Middle frontal gyrus (tissue), 1 donor: ENCODE results near the gene FRAS1.
"Not testable (repeated sequence)": the region's sequence is repeated elsewhere in the genome, so short reads cannot be mapped to it uniquely, and the experiment has no call there.

Source experiments
- DNase-seq: peaks from one replicate; pipeline ENCODE4 v3.0.0-alpha.2; 2015; ENCODE audit warnings: low spot score; ENCODE audit errors: extremely low spot score

Gene FRAS1, protein sequence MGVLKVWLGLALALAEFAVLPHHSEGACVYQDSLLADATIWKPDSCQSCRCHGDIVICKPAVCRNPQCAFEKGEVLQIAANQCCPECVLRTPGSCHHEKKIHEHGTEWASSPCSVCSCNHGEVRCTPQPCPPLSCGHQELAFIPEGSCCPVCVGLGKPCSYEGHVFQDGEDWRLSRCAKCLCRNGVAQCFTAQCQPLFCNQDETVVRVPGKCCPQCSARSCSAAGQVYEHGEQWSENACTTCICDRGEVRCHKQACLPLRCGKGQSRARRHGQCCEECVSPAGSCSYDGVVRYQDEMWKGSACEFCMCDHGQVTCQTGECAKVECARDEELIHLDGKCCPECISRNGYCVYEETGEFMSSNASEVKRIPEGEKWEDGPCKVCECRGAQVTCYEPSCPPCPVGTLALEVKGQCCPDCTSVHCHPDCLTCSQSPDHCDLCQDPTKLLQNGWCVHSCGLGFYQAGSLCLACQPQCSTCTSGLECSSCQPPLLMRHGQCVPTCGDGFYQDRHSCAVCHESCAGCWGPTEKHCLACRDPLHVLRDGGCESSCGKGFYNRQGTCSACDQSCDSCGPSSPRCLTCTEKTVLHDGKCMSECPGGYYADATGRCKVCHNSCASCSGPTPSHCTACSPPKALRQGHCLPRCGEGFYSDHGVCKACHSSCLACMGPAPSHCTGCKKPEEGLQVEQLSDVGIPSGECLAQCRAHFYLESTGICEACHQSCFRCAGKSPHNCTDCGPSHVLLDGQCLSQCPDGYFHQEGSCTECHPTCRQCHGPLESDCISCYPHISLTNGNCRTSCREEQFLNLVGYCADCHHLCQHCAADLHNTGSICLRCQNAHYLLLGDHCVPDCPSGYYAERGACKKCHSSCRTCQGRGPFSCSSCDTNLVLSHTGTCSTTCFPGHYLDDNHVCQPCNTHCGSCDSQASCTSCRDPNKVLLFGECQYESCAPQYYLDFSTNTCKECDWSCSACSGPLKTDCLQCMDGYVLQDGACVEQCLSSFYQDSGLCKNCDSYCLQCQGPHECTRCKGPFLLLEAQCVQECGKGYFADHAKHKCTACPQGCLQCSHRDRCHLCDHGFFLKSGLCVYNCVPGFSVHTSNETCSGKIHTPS (N-terminal part only)

DNA sequence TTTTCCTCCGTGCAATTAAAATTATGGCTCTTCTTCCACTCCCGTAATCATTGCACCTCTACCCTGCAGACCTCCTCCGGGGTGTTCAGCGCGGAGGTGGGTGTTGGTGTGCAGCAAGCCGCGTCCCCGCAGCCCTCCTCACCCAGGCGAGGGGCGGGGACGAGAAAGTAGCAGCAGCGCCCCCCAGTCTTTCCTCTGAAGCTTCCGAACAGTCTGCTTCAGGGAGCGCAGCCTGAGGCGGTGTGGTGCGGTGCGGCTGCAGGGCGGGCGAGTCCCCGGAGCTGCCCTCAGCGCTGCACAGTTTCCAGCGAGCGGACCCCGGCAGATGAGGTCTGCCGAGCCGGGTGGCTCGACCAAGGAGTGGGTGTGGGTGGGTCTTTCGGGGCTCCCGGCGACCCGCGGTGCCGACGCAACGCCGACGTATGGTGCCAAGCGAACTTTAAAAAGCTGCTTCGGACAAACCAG, at the start of gene FRAS1:
FRAS1 (plus strand) TSS at position 189 of the 465 bp plus-strand sequence. CDS start 687 bp downstream, outside the sequence.
- DNase-seq: no peak

DNA sequence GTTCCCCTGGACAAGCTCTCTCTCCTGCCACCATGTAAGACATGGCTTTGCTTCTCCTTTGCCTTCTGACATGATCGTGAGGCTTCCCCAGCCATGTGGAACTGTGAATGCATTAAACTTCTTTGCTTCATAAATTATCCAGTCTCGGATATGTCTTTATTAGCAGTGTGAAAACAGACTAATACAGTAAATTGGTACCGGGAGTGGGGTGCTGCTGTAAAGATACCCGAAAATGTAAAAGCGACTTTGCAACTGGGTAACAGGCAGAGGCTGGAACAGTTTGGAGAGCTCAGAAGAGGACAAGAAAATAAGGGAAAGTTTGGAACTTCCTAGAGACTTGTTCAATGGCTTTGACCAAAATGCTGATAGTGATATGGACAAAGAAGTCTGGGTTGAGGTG, 46.1 kb upstream of the FRAS1 start:
- not testable (repeated sequence) for DNase-seq

DNA sequence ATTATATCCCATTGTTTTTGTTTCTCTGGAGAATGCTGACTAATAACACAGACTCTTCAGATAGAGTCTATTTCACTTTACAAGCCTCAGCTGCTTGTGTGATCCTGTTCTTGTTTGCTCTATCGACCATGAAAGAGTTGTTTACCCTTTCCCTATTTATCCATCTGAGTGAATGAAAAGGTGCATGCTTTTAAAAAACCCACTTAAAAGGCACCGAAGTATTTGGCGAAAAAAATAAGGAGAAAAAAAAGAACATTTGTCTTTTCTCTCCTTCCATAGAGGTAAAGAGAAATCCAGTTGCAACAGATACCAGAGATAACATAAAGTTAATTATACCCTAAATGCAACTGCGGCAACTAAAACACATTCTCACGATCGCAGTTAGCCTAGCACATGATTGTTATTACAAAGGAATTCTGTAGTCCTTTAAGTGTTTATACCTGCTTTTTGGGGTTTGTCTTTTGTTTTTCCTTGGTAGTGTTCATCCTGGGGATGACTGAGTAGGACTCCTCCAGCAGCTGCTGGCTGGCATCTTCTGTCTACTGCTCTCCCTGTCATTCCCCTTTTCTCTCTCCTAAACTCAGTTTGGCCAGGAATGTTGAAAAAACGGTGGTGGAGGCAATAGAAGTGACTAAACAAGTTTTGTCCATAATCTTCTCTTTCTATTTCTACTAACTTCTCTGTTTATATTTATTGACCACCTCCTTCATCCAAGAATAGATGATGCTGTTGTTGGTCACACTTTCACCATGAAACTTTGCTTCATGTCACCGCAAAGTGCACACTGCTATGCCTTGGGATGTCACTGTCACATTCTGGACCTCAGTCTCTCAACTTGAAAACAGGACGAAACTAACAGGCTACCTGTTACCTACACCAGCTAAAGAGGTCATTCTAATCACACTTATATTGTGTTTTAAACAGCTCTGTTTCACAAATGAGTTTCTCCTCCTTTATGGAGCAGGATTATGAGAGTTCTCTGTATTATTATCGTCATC, 41.9 kb upstream of the FRAS1 start:
- DNase-seq: no peak

DNA sequence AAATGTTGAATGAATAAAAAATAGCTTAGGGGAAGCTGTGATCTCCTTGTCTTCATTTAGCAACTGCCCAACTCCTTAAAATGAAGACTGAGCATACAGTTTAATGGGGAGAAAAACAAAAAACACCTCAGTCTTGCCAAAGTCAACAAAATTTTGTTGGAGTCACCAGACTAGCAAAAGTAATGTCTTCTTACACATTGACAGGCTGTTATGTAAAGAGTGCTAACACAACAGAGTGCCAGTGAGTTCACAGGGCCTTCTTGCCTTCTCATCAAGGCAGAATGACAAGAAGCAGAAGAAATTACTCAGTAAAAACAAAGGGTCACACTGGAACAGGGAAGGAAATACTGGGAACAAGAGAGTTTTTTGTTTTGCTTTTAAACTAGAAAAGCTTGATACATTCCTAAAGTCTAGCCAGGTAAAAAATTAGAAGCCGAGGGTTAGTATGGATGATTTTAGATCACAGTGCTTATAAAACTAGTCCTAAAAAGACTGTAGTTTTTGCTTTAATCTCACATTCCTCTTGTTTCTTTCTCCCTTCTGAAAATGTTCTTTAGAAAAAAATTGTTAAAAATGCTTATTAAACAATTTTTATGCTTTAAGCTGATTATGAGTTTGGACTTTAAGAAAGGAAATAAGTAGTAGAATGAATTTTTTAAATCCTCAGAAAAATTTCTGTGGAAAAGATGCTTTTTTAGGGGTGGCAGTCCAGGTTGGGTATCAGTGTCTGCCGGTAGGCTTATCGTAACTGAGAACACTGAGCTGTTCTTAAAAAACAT, 38.7 kb upstream of the FRAS1 start:
- no peak for DNase-seq

DNA sequence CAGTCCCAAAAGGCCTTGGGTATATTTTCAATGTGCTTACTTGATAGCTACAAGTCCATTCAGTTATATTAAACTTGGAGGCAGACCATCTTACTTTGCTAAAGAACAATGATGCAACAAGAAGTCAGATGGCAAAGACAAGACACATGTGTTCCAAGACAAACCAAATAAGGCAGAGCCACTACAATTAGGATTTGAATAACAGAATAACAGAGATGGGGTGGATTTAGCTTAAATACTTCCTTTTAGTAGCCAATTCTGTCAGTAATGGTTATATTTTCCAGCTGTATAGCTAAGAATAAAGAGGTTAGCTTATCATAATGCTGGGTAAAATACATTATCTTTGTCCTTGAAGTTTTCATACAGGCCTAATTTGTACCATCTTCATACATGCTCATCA, 37.7 kb upstream of the FRAS1 start:
- DNase-seq: no peak

DNA sequence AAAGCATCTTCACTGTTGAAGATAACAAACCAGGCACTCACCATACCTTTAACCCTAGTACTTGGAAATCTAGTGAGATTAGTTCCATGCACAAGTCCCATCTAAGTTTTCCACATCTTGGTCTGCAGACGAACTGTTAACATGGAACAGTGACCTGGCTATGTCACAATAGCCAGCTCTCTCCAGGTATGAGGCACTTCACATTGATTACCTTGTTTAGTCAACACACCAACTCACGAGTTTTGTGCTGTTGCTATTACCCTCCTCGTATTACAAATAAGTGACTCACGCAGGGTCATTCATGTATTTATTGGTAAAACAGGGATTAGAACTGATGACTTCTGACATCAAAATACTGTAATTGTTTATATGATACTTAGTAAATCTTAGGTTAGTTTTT, 36.4 kb upstream of the FRAS1 start:
- DNase-seq: no peak

DNA sequence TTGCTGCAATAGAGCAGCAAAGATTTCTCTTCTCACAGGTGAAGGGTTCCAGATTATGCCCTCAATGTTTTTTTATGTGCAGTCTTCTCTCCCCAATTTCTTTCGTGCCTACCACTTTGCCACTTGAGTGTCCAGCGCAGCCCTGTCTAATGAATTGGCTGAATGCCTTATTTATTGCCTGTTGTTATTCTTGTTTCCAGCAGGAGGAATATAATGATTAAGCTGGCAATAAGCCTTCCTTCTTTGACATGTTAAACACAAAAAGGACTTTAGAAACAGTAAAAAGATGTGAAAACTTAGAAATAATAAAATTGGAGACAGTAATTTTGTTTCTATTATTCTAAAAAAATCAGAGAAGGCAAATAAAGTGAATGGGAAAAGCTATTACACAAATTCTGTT, 34.6 kb upstream of the FRAS1 start:
- no peak for DNase-seq

DNA sequence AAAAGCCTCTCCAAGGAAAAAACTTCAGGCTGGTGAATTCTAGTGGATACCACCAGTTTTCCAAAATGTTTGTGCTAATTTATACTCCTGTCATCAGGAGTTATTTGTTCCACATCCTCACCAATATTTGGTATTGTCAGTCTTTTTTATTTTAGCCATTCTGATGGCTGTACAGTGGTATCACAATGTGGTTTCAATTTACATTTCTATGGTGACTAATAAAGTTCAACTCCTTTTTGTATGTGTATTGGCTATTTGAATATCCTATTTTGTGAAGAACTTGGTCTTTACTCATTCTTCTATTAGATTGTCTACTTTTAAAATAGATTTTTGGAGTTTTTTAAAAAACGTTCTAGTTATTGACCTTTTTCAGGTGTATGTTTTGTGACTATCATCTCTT, 33.0 kb upstream of the FRAS1 start:
- no peak for DNase-seq

DNA sequence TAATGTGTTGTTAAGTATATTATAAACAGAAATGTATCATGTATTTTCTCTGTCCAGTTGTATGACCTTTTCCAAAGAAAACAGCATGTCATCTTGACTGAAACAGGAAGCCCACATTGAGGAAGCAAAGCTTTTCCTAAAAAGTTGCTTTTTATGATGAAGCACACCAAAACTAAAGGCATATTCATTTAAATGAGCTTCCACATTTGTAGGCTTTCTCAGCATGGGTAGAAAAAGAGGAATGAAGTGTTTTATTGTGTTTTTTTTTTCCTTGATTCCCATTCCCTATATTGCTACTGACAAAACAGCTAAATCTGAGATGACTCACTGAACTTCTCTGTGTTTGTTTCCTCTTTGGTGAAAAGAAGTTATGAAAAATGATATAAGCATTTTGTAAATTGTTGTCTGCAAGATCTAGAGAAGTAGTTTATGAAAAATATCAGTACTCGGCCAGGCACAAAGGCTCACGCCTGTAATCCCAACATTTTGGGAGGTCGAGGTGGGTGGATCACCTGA, 32.5 kb upstream of the FRAS1 start:
- no peak for DNase-seq

DNA sequence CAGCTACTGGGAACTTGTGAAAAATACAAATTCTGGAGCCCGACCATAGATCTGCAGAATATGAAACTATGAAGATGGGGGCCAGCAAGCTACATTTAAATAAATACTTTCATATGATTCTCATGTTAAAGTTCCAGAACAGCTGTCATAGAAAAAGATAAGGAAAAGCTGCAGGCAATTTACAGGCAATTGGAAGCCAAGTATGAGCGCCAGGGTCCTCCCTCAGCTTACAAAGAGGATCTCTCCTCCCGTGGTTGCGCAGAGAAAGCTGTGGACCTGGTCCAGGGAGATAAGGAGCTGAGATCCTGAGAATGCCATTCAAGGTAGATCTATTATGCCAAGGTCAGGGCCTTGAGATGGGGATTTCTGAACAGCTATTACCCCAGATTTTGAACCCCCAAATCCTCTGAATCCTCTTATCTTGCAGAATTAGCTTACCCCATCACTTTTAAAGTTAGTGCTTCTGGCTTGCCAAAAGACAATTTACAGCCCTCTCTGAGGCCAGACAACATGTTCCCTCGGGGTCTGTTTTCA, 25.6 kb upstream of the FRAS1 start:
- DNase-seq: no peak

DNA sequence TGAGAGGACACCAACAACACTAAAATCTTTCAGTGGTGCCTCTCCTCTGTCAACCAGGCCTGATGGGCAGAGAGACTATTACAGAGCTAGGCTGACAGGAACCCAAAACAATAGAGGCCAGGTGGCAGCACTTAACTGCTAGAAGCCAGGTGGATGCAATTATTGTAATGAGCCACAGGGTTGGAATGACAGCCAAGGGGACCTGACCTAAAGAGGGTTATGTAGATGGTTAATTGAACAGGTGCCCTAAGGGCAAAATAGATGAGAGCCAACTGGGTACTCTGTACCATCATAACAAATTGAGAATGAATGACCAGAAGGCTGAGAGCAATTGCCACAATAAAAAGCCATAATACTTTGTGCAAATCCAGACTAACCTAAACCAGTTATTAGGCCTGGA, 24.7 kb upstream of the FRAS1 start:
- DNase-seq: no peak

DNA sequence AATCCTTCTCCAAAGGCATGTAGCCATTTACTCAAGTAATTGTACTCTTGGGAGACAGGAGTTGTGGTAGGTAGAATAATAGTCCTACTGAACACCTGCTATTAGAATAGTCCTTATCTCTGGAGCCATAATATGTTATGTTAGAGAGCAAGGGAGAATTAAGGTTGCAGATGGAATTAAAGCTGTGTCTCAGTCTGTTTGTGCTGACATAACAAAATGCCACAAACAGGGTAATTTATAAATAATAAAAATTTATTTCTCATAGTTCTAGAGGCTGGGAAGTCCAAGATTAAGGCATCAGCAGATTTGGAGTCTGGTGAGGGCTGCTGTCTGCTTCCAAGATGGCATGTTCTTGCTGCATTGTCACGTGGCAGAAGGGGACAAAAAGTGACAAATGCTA, 24.2 kb upstream of the FRAS1 start:
- no peak for DNase-seq

DNA sequence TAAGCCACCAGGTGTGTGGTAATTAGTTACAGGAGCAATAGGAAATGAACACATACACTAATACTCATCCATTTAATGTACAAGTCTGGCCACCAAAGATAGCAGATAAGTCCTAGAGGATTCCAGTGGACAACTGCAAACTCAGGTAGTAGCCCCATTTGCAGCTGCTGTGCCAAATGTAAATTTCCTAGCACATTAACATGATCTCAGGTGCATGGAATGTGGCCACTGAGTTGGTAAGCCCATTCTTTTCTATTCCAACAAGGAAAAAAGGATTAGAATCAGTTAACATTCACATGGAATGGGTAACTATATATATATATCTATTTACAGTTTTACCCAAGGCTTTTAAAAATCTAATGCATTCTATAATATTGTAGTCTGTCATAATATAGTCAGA, 23.3 kb upstream of the FRAS1 start:
- no peak for DNase-seq

DNA sequence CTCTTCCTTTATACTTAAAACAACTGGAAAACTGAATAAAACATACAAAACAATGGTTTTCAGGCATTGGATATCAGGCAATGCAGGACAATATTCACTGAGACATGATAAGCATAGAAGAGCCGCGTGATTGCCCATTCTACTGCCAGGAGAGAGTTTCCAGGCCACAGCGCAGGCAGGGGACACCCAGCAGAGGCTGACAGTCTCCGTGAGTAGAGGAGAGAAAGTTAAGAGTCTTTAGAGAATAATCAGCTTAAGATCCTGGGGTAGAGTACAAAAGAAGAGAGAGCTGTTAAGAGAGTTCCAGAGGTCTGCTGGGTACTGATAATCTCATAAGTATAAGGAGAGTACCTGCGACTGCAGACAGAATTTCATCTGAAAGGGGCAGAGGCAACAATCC, 18.4 kb upstream of the FRAS1 start:
- DNase-seq: no peak

DNA sequence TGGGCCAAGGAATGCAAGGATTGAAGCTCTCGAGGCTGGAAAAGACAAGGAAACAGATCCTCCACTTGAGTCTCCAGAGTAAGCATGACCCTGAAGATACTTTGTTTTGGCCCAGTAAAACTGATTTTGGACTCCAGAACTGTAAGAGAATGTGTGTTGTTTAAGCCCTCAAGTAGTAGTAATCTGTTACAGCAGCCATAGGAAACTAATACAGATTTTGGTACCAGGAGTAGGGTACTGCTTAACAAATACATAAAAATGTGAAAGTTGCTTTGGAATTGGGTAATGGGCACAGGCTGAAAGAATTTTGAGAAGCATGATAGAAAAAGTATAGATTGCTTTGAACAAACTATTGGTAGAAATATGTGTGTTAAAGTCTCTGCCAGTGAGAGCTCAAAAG, 17.4 kb upstream of the FRAS1 start:
- no peak for DNase-seq

DNA sequence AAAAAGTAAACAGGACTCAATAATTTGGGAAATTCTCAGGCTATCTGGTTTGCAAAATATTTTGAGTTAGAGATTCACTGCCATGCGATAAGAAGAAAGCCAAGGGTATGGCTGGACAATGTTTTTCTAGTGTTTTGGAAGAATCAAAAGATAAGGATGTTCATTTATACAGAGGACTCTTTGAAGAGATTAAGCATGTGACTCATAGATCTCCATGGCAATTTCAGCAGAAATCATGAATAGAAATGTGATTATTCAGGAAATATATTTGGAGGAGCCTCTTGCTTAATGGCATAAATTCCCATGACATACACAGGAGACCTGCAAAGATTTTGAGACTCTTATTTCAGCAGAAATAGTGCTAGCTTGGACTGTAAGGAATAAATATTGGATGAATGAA, 16.7 kb upstream of the FRAS1 start:
- DNase-seq: no peak

DNA sequence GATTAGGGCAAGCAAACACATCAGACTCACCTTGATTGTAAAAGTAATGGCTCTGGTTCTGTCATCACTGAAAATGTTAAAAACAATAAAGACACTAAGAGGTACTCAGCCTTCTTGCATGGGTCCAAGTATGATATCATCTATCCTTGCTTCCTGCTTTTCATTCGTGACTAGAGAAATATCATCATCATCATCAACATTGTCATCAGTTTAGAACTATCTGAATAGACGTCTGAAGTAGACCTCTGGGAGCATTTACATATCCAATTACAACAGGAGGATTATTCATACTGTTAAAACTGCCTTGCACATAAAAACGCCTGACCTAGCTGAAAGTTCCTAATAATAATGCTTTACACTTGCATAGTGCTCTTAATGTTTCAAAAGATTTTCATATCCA, 9.8 kb upstream of the FRAS1 start:
- DNase-seq: no peak

DNA sequence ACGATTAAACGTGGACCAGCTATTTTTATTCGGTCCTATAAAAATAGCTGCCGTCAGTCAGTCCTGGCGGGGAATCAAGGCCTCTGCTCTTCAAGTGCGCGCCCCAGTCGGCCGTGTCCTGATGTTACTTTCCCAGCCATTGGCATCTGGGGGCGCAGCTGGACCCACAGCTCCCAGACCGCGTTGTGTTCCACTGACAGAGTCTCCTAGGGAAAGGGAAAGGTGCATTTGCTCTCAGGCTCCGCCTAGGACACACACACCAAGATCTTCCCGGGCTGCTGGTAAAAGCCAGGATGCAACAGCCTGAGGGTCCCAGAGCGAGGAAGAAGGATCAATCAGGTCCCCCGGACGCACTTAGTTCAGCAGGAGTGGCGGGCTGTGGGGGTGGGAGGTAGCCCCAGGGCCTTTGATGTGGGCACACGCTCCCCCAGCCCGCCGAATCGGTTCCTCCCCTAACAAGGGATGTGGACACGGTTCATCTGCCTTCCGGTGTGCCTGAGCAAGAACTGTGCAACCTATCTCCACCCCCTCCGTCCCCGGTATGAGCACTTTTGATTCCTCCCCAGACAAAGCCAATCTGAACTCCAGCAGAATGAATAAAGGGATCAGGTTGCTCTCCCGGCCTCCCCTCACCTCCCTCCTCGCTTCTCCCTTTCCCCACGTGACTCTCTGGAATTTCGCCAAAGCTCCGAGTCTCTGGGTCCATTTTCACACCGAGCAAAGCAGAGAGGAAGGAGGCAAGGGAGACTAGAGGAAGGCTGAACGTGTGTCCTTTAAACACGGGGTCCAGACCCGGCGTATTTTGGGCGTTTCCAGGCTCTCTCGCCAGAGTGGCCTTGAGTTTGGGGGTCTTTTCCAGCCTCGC, 626 bp upstream of the FRAS1 start:
- DNase-seq: no peak
